H1 (cell line): Measurements from ENCODE around the gene C22orf23. TPM values are rescaled to one million over a fixed set of nuclear protein-coding genes. Genes with fewer than 3 reads are reported as not detected.

Source experiments
- ASH2L ChIP-seq: fragments of 200-600, 300-600 bp; sonication (generic); IDR thresholded peaks from one replicate; pipeline ENCODE4 v1.7.1; 2017; ENCODE audit warnings: low read length
- CEBPB ChIP-seq: IDR thresholded peaks from 2 replicates; pipeline ENCODE4 v1.6.1; 2012; ENCODE audit warnings: low read depth, low read length
- CTCF ChIP-seq, 3 experiments: IDR thresholded peaks; 1 replicate in 2 of 3; 2 replicates in 1 of 3; pipeline versions ENCODE4 v1.5.1 to v1.6.1; 2011; ENCODE audit warnings: low read length in 3 of 3, mild to moderate bottlenecking in 3 of 3, inconsistent platforms in 2 of 3, low read depth in 1 of 3, moderate library complexity in 1 of 3; ENCODE audit not compliant: insufficient read depth in 1 of 3; ENCODE audit errors: control extremely low read depth in 1 of 3
- EGR1 ChIP-seq: IDR thresholded peaks from 2 replicates; pipeline ENCODE4 v1.6.1; 2011; ENCODE audit warnings: low read depth, low read length, borderline replicate concordance
- FOSL1 ChIP-seq: IDR thresholded peaks from 2 replicates; pipeline ENCODE4 v1.6.1; 2011; ENCODE audit warnings: mild to moderate bottlenecking, low read depth, low read length, moderate library complexity; ENCODE audit not compliant: insufficient read depth
- RBBP5 ChIP-seq: IDR thresholded peaks from 2 replicates; pipeline ENCODE4 v1.7.1; 2012; ENCODE audit warnings: low read depth, mild to moderate bottlenecking, inconsistent platforms, low read length, moderate library complexity, borderline replicate concordance
- RFX5 ChIP-seq: IDR thresholded peaks from 2 replicates; pipeline ENCODE4 v1.6.1; 2011; ENCODE audit warnings: low read depth, low read length, improper control_type of control experiment, borderline replicate concordance
- polyA plus RNA-seq, 7 experiments: library from polyadenylated mRNA; depleted of rRNA in 3 of 7; stranded (reverse) in 5 of 7; unstranded in 2 of 7; fragments of >200 nt in 5 of 7; fragments of 200-250 nt in 2 of 7; gene quantifications; 1 replicate in 5 of 7; 2 replicates in 1 of 7; 4 replicates in 1 of 7; pipeline versions ENCODE4 v1.2.1 to v1.2.3, GENCODE V29; 2011 to 2013; ENCODE audit warnings: missing spikeins in 2 of 7, mixed read lengths in 2 of 7
- total RNA-seq: library from RNA; stranded (reverse); fragmentation: NEBNext Ultra II Directional; extraction: Animal tissue kit (Norgen Biotek cat#: 25700); gene quantifications from 2 replicates; pipeline ENCODE4 v1.2.1, GENCODE V29; 2021

Gene C22orf23
- total and polyA plus RNA-seq, 2 of the 8 experiments (the other 6 are each of a cell fraction or from before 2014, with no cell fraction given), result 0.50 to 0.54 TPM

- TF ChIP-seq CTCF (IDR thresholded peaks at IDR 0.05; ENCODE audit: control extremely low read depth in 1 of 3, insufficient read depth in 1 of 3, low read depth in 1 of 3, low read length in 3 of 3) (no peak), FOSL1 (no peak), RFX5 (no peak), EGR1 (no peak), ASH2L (no peak), CEBPB (no peak), RBBP5 (no peak)
Observed at GRCh38 chr22:37918580-37919270, 34.7 kb downstream of the C22orf23 start (continued).
